Esophagus muscularis mucosa (tissue), 4 donors: ENCODE results near the gene PHAF1. TPM values are rescaled to one million over a fixed set of nuclear protein-coding genes. Genes with fewer than 3 reads are reported as not detected.
A peak's percentile ranks its signal among the peaks of the same experiment; 100 is the strongest.

Source experiments
- DNase-seq: peaks from one replicate; pipeline ENCODE4 v3.0.0-alpha.2; 2017; ENCODE audit errors: extremely low spot score
- H3K27ac ChIP-seq, 4 donors: fragments of 200-600 bp; sonication (generic); replicated peaks in 1 of 4; 1 replicate in 3 of 4; 2 replicates in 1 of 4; pipeline ENCODE4 v1.5.1; 2016 to 2019; ENCODE audit warnings: mild to moderate bottlenecking in 1 of 4
- H3K27me3 ChIP-seq, 4 donors: fragments of 200-600 bp; sonication (generic); one replicate each; pipeline versions ENCODE4 v1.5.1 to v1.6.0; 2016 to 2019
- H3K36me3 ChIP-seq, 4 donors: fragments of 200-600 bp; sonication (generic); one replicate each; pipeline ENCODE4 v1.5.1; 2016 to 2019
- H3K4me1 ChIP-seq, 4 donors: fragments of 200-600 bp; sonication (generic); one replicate each; pipeline ENCODE4 v1.5.1; 2016 to 2019
- H3K4me3 ChIP-seq, 4 donors: fragments of 200-600 bp; sonication (generic); 1 replicate in 2 of 4; 2 replicates in 2 of 4; pipeline ENCODE4 v1.5.1; 2016 to 2019; ENCODE audit warnings: mild to moderate bottlenecking in 4 of 4, moderate library complexity in 1 of 4
- H3K9me3 ChIP-seq, 4 donors: fragments of 200-600 bp; sonication (generic); 1 replicate in 3 of 4; 2 replicates in 1 of 4; pipeline ENCODE4 v1.5.1; 2016 to 2019
- EP300 ChIP-seq: sonication (generic); formaldehyde crosslinking; IDR thresholded peaks from one replicate; pipeline ENCODE4 v1.6.1; 2017; ENCODE audit warnings: antibody characterized with exemption
- POLR2A ChIP-seq: fragments of 450-650 bp; IDR thresholded peaks from one replicate; pipeline ENCODE4 v1.6.1; 2017; ENCODE audit warnings: antibody characterized with exemption, moderate library complexity, mild to moderate bottlenecking, low read depth
- POLR2AphosphoS5 ChIP-seq, 2 donors: sonication (generic); formaldehyde crosslinking; IDR thresholded peaks; one replicate each; pipeline ENCODE4 v1.6.1; 2017; ENCODE audit warnings: antibody characterized with exemption in 2 of 2
- WGBS: methylation state at CpG from one replicate; pipeline ENCODE4 v1.1.5; 2018; 5-methylcytosine and 5-hydroxymethylcytosine counted together
- intact Hi-C: fragments of 100-400 bp; cut with DNase I; formaldehyde crosslinking; loops from one replicate; pipeline ENCODE4 v1.15.1; 2023
- total RNA-seq, 4 donors: library from RNA; depleted of rRNA; stranded (reverse); fragments of >200 nt; gene quantifications; one replicate each; pipeline versions ENCODE4 v1.1.0 to v1.2.1, GENCODE V29; 2016
- TF ChIP-seq, protein P1 (sequence below), 3 experiments: fragments of 200-600 bp in 2 of 3; fragments of 450-650 bp in 1 of 3; sonication (generic) in 2 of 3; IDR thresholded peaks; one replicate each; pipeline ENCODE4 v1.5.1; 2017 to 2019; ENCODE audit warnings: antibody characterized with exemption in 3 of 3, mild to moderate bottlenecking in 2 of 3, moderate library complexity in 1 of 3

PHAF1 gene
- total RNA-seq, 4 donors from 2014 or later: 11.4 to 23.7 (median 17.1) TPM

DNA sequence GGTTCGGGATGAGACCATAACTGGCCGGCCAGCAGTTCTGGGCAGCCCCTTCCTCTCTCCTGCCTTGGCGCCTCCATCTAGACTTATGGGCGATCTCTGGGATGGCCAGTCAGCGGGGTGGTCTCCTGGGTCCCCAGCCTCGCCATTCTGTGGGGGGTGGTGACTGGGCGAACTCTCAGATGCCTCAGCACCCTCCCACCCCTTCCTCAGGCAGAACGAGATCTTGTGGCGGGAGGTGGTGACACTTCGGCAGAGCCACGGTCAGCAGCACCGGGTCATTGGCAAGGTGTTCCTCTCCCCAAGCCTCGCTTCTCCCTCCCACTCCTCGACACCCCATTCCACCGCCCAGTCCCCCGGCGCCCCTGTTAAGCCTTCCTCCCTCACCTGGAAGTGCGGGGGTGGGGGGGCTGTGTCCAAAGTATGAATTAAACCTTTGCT is 56.4 kb downstream of the PHAF1 start:
- Histone ChIP-seq H3K36me3 (peaks cover 0 to 11% (median 4%) of the 10 kb centered on the region in 4 donors), H3K9me3 (no peaks in the 10 kb centered on the region), H3K4me1 (peaks cover 63 to 100% (median 91%) of the 10 kb centered on the region in 4 donors), H3K4me3 (peak overlapping the region in 3 of 4 donors; percentile 53 to 57 (median 54)), H3K27me3 (peaks cover 0 to 36% (median 2%) of the 10 kb centered on the region in 4 donors), H3K27ac (peak overlapping the region; percentile 80 to 97 (median 90))
- TF ChIP-seq, protein P1, sequence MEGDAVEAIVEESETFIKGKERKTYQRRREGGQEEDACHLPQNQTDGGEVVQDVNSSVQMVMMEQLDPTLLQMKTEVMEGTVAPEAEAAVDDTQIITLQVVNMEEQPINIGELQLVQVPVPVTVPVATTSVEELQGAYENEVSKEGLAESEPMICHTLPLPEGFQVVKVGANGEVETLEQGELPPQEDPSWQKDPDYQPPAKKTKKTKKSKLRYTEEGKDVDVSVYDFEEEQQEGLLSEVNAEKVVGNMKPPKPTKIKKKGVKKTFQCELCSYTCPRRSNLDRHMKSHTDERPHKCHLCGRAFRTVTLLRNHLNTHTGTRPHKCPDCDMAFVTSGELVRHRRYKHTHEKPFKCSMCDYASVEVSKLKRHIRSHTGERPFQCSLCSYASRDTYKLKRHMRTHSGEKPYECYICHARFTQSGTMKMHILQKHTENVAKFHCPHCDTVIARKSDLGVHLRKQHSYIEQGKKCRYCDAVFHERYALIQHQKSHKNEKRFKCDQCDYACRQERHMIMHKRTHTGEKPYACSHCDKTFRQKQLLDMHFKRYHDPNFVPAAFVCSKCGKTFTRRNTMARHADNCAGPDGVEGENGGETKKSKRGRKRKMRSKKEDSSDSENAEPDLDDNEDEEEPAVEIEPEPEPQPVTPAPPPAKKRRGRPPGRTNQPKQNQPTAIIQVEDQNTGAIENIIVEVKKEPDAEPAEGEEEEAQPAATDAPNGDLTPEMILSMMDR (IDR thresholded peaks at IDR 0.05): no peak
- no peak for DNase-seq
- intact Hi-C loops: no loop called here
- WGBS: 39% methylated on average over 9 of the region's 18 CpGs

DNA sequence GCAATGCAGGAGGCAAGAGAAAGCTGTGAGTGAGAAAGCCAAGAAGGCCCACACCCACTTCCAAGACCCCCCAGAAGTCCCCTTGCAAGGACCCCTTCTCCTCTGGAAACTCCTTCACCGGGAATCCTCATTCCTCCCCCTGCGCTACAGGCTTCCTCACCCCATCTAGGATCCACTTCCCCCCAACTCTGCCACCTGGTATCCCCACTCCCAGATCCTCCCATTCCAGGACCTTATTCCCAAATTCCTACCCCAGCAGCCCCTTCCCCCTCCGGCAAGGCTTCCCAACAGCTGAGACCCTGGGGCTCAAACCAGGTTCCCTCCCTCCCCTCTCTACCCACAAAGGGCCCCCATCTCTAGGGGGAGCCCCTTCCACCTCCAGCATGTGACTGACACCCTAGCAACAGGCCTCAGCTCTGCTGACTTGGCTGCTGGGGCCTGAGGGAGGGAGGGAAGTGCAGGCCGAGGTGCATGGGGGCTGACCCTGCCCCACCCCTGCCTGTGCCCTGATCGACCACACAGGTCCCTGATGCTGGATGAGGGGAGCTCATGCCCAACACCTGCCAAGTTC is 56.9 kb downstream of the PHAF1 start:
- Histone ChIP-seq H3K9me3 (no peaks in the 10 kb centered on the region), H3K4me3 (no peak overlapping the region), H3K27ac (peak overlapping the region; percentile 80 to 97 (median 90)), H3K4me1 (peaks cover 63 to 100% (median 91%) of the 10 kb centered on the region in 4 donors), H3K27me3 (peaks cover 0 to 36% (median 2%) of the 10 kb centered on the region in 4 donors), H3K36me3 (peaks cover 0 to 11% (median 4%) of the 10 kb centered on the region in 4 donors)
- WGBS: 75% methylated on average over 5 of the region's 5 CpGs
- intact Hi-C loops: no loop called here
- TF ChIP-seq EP300 (no peak), POLR2AphosphoS5 (IDR thresholded peaks at IDR 0.05) (no peak), POLR2A (no peak)
- TF ChIP-seq, protein P1 (IDR thresholded peaks at IDR 0.05): no peak
- DNase-seq: no peak

DNA sequence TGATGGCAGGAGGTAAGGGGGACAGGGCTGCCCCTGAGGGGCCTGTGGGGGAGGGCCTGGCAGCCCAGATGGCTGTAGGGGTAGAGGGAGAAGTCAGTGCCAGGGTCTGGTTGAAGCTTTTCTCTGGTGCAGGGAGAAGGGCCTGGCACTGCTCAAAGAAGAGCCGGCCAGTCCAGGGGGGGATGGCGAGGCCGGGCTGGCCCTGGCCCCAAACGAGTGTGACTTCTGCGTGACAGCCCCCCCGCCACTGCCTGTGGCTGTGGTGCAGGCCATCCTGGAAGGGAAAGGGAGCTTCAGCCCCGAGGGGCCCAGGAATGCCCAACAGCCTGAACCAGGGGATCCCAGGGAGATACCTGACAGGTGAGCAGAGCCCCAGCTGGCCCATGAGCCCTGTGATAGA is 57.8 kb downstream of the PHAF1 start:
- H3K9me3 ChIP-seq: no peaks in the 10 kb centered on the region
- intact Hi-C loops: no loop called here
- H3K27ac ChIP-seq: peak overlapping the region in 3 of 4 donors; percentile 80 to 97 (median 93)
- H3K4me1 ChIP-seq: peaks cover 56 to 100% (median 89%) of the 10 kb centered on the region in 4 donors
- peaks cover 0 to 34% (median 2%) of the 10 kb centered on the region in 4 donors for H3K27me3 ChIP-seq
- DNase-seq: no peak
- TF ChIP-seq POLR2A: no peak
- no peak for TF ChIP-seq EP300
- TF ChIP-seq, protein P1 (IDR thresholded peaks at IDR 0.05): no peak
- TF ChIP-seq POLR2AphosphoS5 (IDR thresholded peaks at IDR 0.05): no peak
- WGBS: 87% methylated on average over 6 of the region's 7 CpGs
- no peak overlapping the region for H3K4me3 ChIP-seq
- H3K36me3 ChIP-seq: peaks cover 0 to 11% (median 4%) of the 10 kb centered on the region in 4 donors

DNA sequence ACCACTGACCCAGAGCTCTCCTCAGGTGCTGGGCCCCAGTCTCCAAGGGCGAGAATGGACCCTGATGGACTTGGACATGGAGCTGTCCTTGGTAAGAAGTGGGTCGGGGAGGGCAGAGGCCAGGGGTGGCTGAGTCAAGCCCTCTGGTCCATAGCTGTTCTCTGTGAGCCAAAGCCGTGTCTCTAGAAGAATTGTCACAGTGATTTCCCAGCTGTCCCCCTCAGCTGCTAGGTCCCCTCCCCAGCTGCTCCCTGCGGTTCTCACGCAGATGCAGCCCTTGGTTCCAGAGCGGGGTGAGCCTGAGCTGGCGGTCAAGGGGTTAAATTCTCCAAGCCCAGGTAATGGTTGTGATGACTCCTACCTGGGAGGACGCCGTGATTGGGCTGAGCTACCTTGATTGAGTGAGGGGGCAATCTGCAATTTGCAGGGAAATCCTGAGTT is 59.3 kb downstream of the PHAF1 start:
- Histone ChIP-seq H3K9me3 (no peaks in the 10 kb centered on the region), H3K27me3 (peaks cover 0 to 20% (median 0%) of the 10 kb centered on the region in 4 donors), H3K27ac (peak overlapping the region; percentile 89 to 97 (median 95)), H3K4me1 (peaks cover 53 to 100% (median 89%) of the 10 kb centered on the region in 4 donors), H3K36me3 (peaks cover 0 to 11% (median 4%) of the 10 kb centered on the region in 4 donors), H3K4me3 (peak overlapping the region in 1 of 4 donors; percentile 61)
- TF ChIP-seq POLR2AphosphoS5 (IDR thresholded peaks at IDR 0.05) (no peak), POLR2A (no peak), EP300 (no peak)
- TF ChIP-seq, protein P1 (IDR thresholded peaks at IDR 0.05): no peak
- WGBS: 52% methylated on average over 7 of the region's 9 CpGs
- DNase-seq: no peak
- intact Hi-C loops: no loop called here
